GM21528 (cell line): ENCODE data around the gene PLEKHA7.
A peak's percentile ranks its signal among the peaks of the same experiment; 100 is the strongest.

Experiments used
- ATAC-seq: cut with Tn5 transposase; IDR thresholded peaks from one replicate; pipeline ENCODE4 v1.9.1; 2021; ENCODE audit warnings: mild to moderate bottlenecking, moderate library complexity; ENCODE audit not compliant: unreplicated experiment, low FRiP score

The PLEKHA7 gene

GRCh38 chr11:16820324-16821092 is 193.7 kb downstream of the PLEKHA7 start:
- peak; percentile 75 for ATAC-seq

GRCh38 chr11:16818284-16818683 is 195.9 kb downstream of the PLEKHA7 start:
- no peak for ATAC-seq

- ATAC-seq: no peak
Measured at GRCh38 chr11:16817351-16817750, 196.9 kb downstream of the PLEKHA7 start.

- no peak for ATAC-seq
Measured at GRCh38 chr11:16816358-16817270, 197.6 kb downstream of the PLEKHA7 start.

GRCh38 chr11:16815047-16815767 is 199.0 kb downstream of the PLEKHA7 start:
- ATAC-seq: no peak

- no peak for ATAC-seq
Measured at GRCh38 chr11:16814410-16815046, 199.7 kb downstream of the PLEKHA7 start.

- ATAC-seq: no peak
Measured at GRCh38 chr11:16813126-16813525, 201.1 kb downstream of the PLEKHA7 start.

GRCh38 chr11:16812274-16812673 is 201.9 kb downstream of the PLEKHA7 start:
- no peak for ATAC-seq

GRCh38 chr11:16811136-16812020 is 202.8 kb downstream of the PLEKHA7 start:
- ATAC-seq: no peak

- ATAC-seq: no peak
Measured at GRCh38 chr11:16809886-16810668, 204.1 kb downstream of the PLEKHA7 start.

- ATAC-seq: no peak
Measured at GRCh38 chr11:16807306-16807705, 206.9 kb downstream of the PLEKHA7 start.

- ATAC-seq: no peak
Measured at GRCh38 chr11:16806791-16807190, 207.4 kb downstream of the PLEKHA7 start.

- no peak for ATAC-seq
Measured at GRCh38 chr11:16805938-16806337, 208.3 kb downstream of the PLEKHA7 start.

- ATAC-seq: no peak
Measured at GRCh38 chr11:16804104-16804947, 209.9 kb downstream of the PLEKHA7 start.

- no peak for ATAC-seq
Measured at GRCh38 chr11:16801288-16801980, 212.8 kb downstream of the PLEKHA7 start.

- ATAC-seq: no peak
Measured at GRCh38 chr11:16800382-16800781, 213.8 kb downstream of the PLEKHA7 start.

- ATAC-seq: no peak
Measured at GRCh38 chr11:16799890-16800289, 214.3 kb downstream of the PLEKHA7 start.
